LNCaP clone FGC (cell line): ENCODE measurements around the gene MTMR6.

ENCODE experiments used
- DNase-seq: peaks from one replicate; pipeline ENCODE4 v3.0.0-alpha.2; 2011; ENCODE audit warnings: low read depth
- H3K4me3 ChIP-seq: 2 replicates; pipeline ENCODE4 v1.5.1; 2011; ENCODE audit warnings: mild to moderate bottlenecking, low read depth, low read length, control low read depth
- CTCF ChIP-seq: IDR thresholded peaks from 2 replicates; pipeline ENCODE4 v1.5.1; 2012; ENCODE audit warnings: mild to moderate bottlenecking; ENCODE audit not compliant: control insufficient read depth, insufficient read depth; ENCODE audit errors: extremely low read depth

MTMR6 gene

GRCh38 chr13:25214491-25215252 is 72.6 kb downstream of the MTMR6 start:
- no peak for TF ChIP-seq CTCF
- no peak for DNase-seq
- no peak overlapping the region for H3K4me3 ChIP-seq

- H3K4me3 ChIP-seq, result no peak overlapping the region
- no peak for DNase-seq
- TF ChIP-seq CTCF, result no peak
These were observed 73.6 kb downstream of the MTMR6 start for GRCh38 chr13:25213715-25214114.

- no peak overlapping the region for H3K4me3 ChIP-seq
- DNase-seq, result no peak
- TF ChIP-seq CTCF, result no peak
These were observed 76.3 kb downstream of the MTMR6 start for GRCh38 chr13:25210842-25211569.

GRCh38 chr13:25207291-25207810 is 79.9 kb downstream of the MTMR6 start:
- TF ChIP-seq CTCF, result no peak
- DNase-seq, result no peak
- H3K4me3 ChIP-seq, result no peak overlapping the region

GRCh38 chr13:25204863-25205262 is 82.4 kb downstream of the MTMR6 start:
- no peak for DNase-seq
- H3K4me3 ChIP-seq, result no peak overlapping the region
- no peak for TF ChIP-seq CTCF

GRCh38 chr13:25203127-25203740 is 84.1 kb downstream of the MTMR6 start:
- no peak overlapping the region for H3K4me3 ChIP-seq
- no peak for TF ChIP-seq CTCF
- DNase-seq, result no peak
